HEK293 (cell line): ENCODE measurements around the gene MDFI.

Experiments used
- GLI2 ChIP-seq: fragments of 450-650 bp; formaldehyde crosslinking; IDR thresholded peaks from 2 replicates; pipeline ENCODE4; 2017; ENCODE audit warnings: missing biosample characterization, missing genetic modification characterization, low read depth, borderline replicate concordance
- GLIS1 ChIP-seq: fragments of 450-650 bp; formaldehyde crosslinking; IDR thresholded peaks from 2 replicates; pipeline ENCODE4 v1.5.1; 2016; ENCODE audit warnings: missing biosample characterization, missing genetic modification characterization
- GLIS2 ChIP-seq: fragments of 450-650 bp; formaldehyde crosslinking; IDR thresholded peaks from 2 replicates; pipeline ENCODE4 v1.5.1; 2016; ENCODE audit warnings: missing biosample characterization, missing genetic modification characterization
- KLF7 ChIP-seq: fragments of 450-650 bp; formaldehyde crosslinking; IDR thresholded peaks from 2 replicates; pipeline ENCODE4 v1.5.1; 2016; ENCODE audit warnings: missing biosample characterization, missing genetic modification characterization, borderline replicate concordance
- MEIS1 ChIP-seq: sonication (generic); formaldehyde crosslinking; IDR thresholded peaks from 2 replicates; pipeline ENCODE4 v1.8.1; 2022; ENCODE audit warnings: missing genetic modification reagents, mild to moderate bottlenecking, borderline replicate concordance
- OSR2 ChIP-seq: fragments of 450-650 bp; formaldehyde crosslinking; IDR thresholded peaks from 2 replicates; pipeline ENCODE4 v1.5.1; 2016; ENCODE audit warnings: missing biosample characterization, missing genetic modification characterization
- PBX3 ChIP-seq: sonication (generic); formaldehyde crosslinking; IDR thresholded peaks from 2 replicates; pipeline ENCODE4 v1.8.1; 2022; ENCODE audit warnings: mild to moderate bottlenecking, moderate library complexity, missing genetic modification reagents
- SCRT2 ChIP-seq: fragments of 450-650 bp; formaldehyde crosslinking; IDR thresholded peaks from 2 replicates; pipeline ENCODE4 v1.5.1; 2016; ENCODE audit warnings: missing biosample characterization, missing genetic modification characterization
- SP7 ChIP-seq: fragments of 450-650 bp; formaldehyde crosslinking; IDR thresholded peaks from 2 replicates; pipeline ENCODE4 v1.5.1; 2016; ENCODE audit warnings: missing biosample characterization, missing genetic modification characterization
- WT1 ChIP-seq: fragments of 450-650 bp; formaldehyde crosslinking; IDR thresholded peaks from 2 replicates; pipeline ENCODE4 v1.5.1; 2016; ENCODE audit warnings: missing biosample characterization, missing genetic modification characterization
- ZEB2 ChIP-seq: fragments of 450-650 bp; formaldehyde crosslinking; IDR thresholded peaks from 2 replicates; pipeline ENCODE4 v1.5.1; 2016; ENCODE audit warnings: missing biosample characterization, missing genetic modification characterization
- ZFP3 ChIP-seq: fragments of 450-650 bp; formaldehyde crosslinking; IDR thresholded peaks from 2 replicates; pipeline ENCODE4 v1.5.1; 2016; ENCODE audit warnings: low read depth, missing biosample characterization, missing genetic modification characterization
- ZFP37 ChIP-seq: fragments of 450-650 bp; formaldehyde crosslinking; IDR thresholded peaks from 2 replicates; pipeline ENCODE4 v1.5.1; 2016; ENCODE audit warnings: missing biosample characterization, missing genetic modification characterization
- ZIC2 ChIP-seq: fragments of 450-650 bp; formaldehyde crosslinking; IDR thresholded peaks from 2 replicates; pipeline ENCODE4 v1.5.1; 2016; ENCODE audit warnings: missing biosample characterization, missing genetic modification characterization
- ZNF132 ChIP-seq: fragments of 450-650 bp; formaldehyde crosslinking; IDR thresholded peaks from 2 replicates; pipeline ENCODE4 v1.5.1; 2017; ENCODE audit warnings: missing biosample characterization, missing genetic modification characterization, borderline replicate concordance
- ZNF146 ChIP-seq: fragments of 450-650 bp; formaldehyde crosslinking; IDR thresholded peaks from 2 replicates; pipeline ENCODE4 v1.5.1; 2016; ENCODE audit warnings: missing biosample characterization, missing genetic modification characterization
- ZNF174 ChIP-seq: fragments of 450-650 bp; formaldehyde crosslinking; IDR thresholded peaks from 2 replicates; pipeline ENCODE4 v1.5.0; 2017; ENCODE audit warnings: missing biosample characterization, mild to moderate bottlenecking, missing genetic modification characterization
- ZNF2 ChIP-seq: fragments of 450-650 bp; formaldehyde crosslinking; IDR thresholded peaks from 2 replicates; pipeline ENCODE4 v1.5.1; 2016; ENCODE audit warnings: missing biosample characterization, missing genetic modification characterization
- ZNF302 ChIP-seq: fragments of 450-650 bp; formaldehyde crosslinking; IDR thresholded peaks from 2 replicates; pipeline ENCODE4 v1.5.1; 2016; ENCODE audit warnings: missing biosample characterization, missing genetic modification characterization, low read depth
- ZNF335 ChIP-seq: fragments of 450-650 bp; formaldehyde crosslinking; conservative IDR thresholded peaks from 2 replicates; pipeline ENCODE4 v1.5.1; 2016; ENCODE audit warnings: missing biosample characterization, missing genetic modification characterization
- ZNF341 ChIP-seq: fragments of 450-650 bp; formaldehyde crosslinking; IDR thresholded peaks from 2 replicates; pipeline ENCODE4; 2016; ENCODE audit warnings: low read depth, missing biosample characterization, missing genetic modification characterization
- ZNF501 ChIP-seq: fragments of 450-650 bp; formaldehyde crosslinking; IDR thresholded peaks from 2 replicates; pipeline ENCODE4 v1.5.1; 2016; ENCODE audit warnings: missing biosample characterization, missing genetic modification characterization
- ZNF561 ChIP-seq: fragments of 450-650 bp; IDR thresholded peaks from 2 replicates; pipeline ENCODE4 v1.5.1; 2018; ENCODE audit warnings: missing biosample characterization, missing genetic modification characterization, borderline replicate concordance
- ZNF623 ChIP-seq: fragments of 450-650 bp; formaldehyde crosslinking; IDR thresholded peaks from 2 replicates; pipeline ENCODE4 v1.5.1; 2016; ENCODE audit warnings: missing biosample characterization, missing genetic modification characterization
- ZNF654 ChIP-seq: fragments of 450-650 bp; formaldehyde crosslinking; IDR thresholded peaks from 2 replicates; pipeline ENCODE4 v1.5.1; 2016; ENCODE audit warnings: low read depth, missing biosample characterization, missing genetic modification characterization
- ZNF658 ChIP-seq: fragments of 450-650 bp; formaldehyde crosslinking; IDR thresholded peaks from 2 replicates; pipeline ENCODE4; 2016; ENCODE audit warnings: missing biosample characterization, missing genetic modification characterization
- ZNF692 ChIP-seq: fragments of 450-650 bp; formaldehyde crosslinking; IDR thresholded peaks from 2 replicates; pipeline ENCODE4 v1.5.1; 2016; ENCODE audit warnings: missing biosample characterization, missing genetic modification characterization
- TF ChIP-seq, protein P1 (sequence below): fragments of 450-650 bp; formaldehyde crosslinking; IDR thresholded peaks from 2 replicates; pipeline ENCODE4 v1.5.1; 2016; ENCODE audit warnings: missing biosample characterization, missing genetic modification characterization
- TF ChIP-seq, protein P2 (sequence below): fragments of 450-650 bp; formaldehyde crosslinking; IDR thresholded peaks from 2 replicates; pipeline ENCODE4 v1.5.1; 2016; ENCODE audit warnings: missing biosample characterization, missing genetic modification characterization
- TF ChIP-seq, protein P3 (sequence below): fragments of 450-650 bp; formaldehyde crosslinking; IDR thresholded peaks from 2 replicates; pipeline ENCODE4 v1.5.1; 2016; ENCODE audit warnings: missing biosample characterization, missing genetic modification characterization
- TF ChIP-seq, protein P4 (sequence below): fragments of 450-650 bp; IDR thresholded peaks from 2 replicates; pipeline ENCODE4 v1.5.1; 2018; ENCODE audit warnings: missing biosample characterization, missing genetic modification characterization

The MDFI gene

GRCh38 chr6:41683523-41684310 is 45.4 kb downstream of the MDFI start (continued):
- TF ChIP-seq OSR2, result no peak
- no peak for TF ChIP-seq WT1
- TF ChIP-seq ZNF2 (tag by site-specific recombination), result peak; percentile 88
- 0 out of 2 replicates have a peak, but pooled peaks have one; percentile 25 for TF ChIP-seq ZNF692
- TF ChIP-seq ZNF174 (tag by site-specific recombination), result no peak
- TF ChIP-seq GLIS2 (tag by site-specific recombination), result peak; percentile 8; the same call in 1 of the 2 replicates
- TF ChIP-seq ZNF654, result peak; percentile 83
- 0 out of 2 replicates have a peak, but pooled peaks have one; percentile 35 for TF ChIP-seq ZNF561
- peak; percentile 10; the same call in 1 of the 2 replicates for TF ChIP-seq PBX3 (CRISPR knock-in tag)
- no peak for TF ChIP-seq ZEB2 (tag by site-specific recombination)
- no peak for TF ChIP-seq ZNF335 (tag by site-specific recombination)
- peak; percentile 46 for TF ChIP-seq SP7
- no peak for TF ChIP-seq ZNF302 (tag by site-specific recombination)
- 0 out of 2 replicates have a peak, but pooled peaks have one; percentile 29 for TF ChIP-seq SCRT2 (tag by site-specific recombination)
- TF ChIP-seq GLI2 (tag by site-specific recombination), result no peak
- no peak for TF ChIP-seq ZFP3 (tag by site-specific recombination)
- TF ChIP-seq GLIS1 (tag by site-specific recombination), result peak; percentile 30; the same call in 1 of the 2 replicates
- TF ChIP-seq ZNF623, result no peak
- TF ChIP-seq ZFP37 (tag by site-specific recombination), result peak; percentile 27; the same call in 1 of the 2 replicates
- no peak for TF ChIP-seq KLF7
- TF ChIP-seq ZNF341, result peak; percentile 84
- TF ChIP-seq ZIC2, result peak; percentile 79
- TF ChIP-seq ZNF658 (tag by site-specific recombination), result no peak
- TF ChIP-seq ZNF132, result no peak
- TF ChIP-seq, protein P1, sequence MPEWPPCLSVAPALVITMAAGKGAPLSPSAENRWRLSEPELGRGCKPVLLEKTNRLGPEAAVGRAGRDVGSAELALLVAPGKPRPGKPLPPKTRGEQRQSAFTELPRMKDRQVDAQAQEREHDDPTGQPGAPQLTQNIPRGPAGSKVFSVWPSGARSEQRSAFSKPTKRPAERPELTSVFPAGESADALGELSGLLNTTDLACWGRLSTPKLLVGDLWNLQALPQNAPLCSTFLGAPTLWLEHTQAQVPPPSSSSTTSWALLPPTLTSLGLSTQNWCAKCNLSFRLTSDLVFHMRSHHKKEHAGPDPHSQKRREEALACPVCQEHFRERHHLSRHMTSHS, result no peak
- TF ChIP-seq ZNF146, result no peak
- TF ChIP-seq, protein P2, sequence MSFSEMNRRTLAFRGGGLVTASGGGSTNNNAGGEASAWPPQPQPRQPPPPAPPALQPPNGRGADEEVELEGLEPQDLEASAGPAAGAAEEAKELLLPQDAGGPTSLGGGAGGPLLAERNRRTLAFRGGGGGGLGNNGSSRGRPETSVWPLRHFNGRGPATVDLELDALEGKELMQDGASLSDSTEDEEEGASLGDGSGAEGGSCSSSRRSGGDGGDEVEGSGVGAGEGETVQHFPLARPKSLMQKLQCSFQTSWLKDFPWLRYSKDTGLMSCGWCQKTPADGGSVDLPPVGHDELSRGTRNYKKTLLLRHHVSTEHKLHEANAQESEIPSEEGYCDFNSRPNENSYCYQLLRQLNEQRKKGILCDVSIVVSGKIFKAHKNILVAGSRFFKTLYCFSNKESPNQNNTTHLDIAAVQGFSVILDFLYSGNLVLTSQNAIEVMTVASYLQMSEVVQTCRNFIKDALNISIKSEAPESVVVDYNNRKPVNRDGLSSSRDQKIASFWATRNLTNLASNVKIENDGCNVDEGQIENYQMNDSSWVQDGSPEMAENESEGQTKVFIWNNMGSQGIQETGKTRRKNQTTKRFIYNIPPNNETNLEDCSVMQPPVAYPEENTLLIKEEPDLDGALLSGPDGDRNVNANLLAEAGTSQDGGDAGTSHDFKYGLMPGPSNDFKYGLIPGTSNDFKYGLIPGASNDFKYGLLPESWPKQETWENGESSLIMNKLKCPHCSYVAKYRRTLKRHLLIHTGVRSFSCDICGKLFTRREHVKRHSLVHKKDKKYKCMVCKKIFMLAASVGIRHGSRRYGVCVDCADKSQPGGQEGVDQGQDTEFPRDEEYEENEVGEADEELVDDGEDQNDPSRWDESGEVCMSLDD (tag by site-specific recombination), result peak; percentile 74
- no peak for TF ChIP-seq MEIS1 (CRISPR knock-in tag)
- TF ChIP-seq, protein P3, sequence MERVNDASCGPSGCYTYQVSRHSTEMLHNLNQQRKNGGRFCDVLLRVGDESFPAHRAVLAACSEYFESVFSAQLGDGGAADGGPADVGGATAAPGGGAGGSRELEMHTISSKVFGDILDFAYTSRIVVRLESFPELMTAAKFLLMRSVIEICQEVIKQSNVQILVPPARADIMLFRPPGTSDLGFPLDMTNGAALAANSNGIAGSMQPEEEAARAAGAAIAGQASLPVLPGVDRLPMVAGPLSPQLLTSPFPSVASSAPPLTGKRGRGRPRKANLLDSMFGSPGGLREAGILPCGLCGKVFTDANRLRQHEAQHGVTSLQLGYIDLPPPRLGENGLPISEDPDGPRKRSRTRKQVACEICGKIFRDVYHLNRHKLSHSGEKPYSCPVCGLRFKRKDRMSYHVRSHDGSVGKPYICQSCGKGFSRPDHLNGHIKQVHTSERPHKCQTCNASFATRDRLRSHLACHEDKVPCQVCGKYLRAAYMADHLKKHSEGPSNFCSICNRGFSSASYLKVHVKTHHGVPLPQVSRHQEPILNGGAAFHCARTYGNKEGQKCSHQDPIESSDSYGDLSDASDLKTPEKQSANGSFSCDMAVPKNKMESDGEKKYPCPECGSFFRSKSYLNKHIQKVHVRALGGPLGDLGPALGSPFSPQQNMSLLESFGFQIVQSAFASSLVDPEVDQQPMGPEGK, result peak; percentile 84
- peak; percentile 26; the same call in 1 of the 2 replicates for TF ChIP-seq ZNF501 (tag by site-specific recombination)
- TF ChIP-seq, protein P4, sequence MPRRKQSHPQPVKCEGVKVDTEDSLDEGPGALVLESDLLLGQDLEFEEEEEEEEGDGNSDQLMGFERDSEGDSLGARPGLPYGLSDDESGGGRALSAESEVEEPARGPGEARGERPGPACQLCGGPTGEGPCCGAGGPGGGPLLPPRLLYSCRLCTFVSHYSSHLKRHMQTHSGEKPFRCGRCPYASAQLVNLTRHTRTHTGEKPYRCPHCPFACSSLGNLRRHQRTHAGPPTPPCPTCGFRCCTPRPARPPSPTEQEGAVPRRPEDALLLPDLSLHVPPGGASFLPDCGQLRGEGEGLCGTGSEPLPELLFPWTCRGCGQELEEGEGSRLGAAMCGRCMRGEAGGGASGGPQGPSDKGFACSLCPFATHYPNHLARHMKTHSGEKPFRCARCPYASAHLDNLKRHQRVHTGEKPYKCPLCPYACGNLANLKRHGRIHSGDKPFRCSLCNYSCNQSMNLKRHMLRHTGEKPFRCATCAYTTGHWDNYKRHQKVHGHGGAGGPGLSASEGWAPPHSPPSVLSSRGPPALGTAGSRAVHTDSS (tag by site-specific recombination), result no peak
